ENCODE data around the gene SMCR8.
"Not testable (repeated sequence)": the region's sequence is repeated elsewhere in the genome, so short reads cannot be mapped to it uniquely, and the experiment has no call there.

The SMCR8 gene

GRCh38 chr17:18318117-18318516, 3.0 kb downstream of the SMCR8 start:
- no peak for DNase-seq

GRCh38 chr17:18318771-18319450, 3.8 kb downstream of the SMCR8 start:
- DNase-seq: no peak

GRCh38 chr17:18319604-18320256, 4.6 kb downstream of the SMCR8 start:
- DNase-seq: no peak

GRCh38 chr17:18320301-18320700, 5.2 kb downstream of the SMCR8 start:
- DNase-seq: no peak

GRCh38 chr17:18321309-18321708, 6.2 kb downstream of the SMCR8 start:
- DNase-seq: no peak

- DNase-seq: no peak
Observed at GRCh38 chr17:18322522-18322921, 7.4 kb downstream of the SMCR8 start.

- no peak for DNase-seq
Observed at GRCh38 chr17:18323007-18323406, 7.9 kb downstream of the SMCR8 start.

GRCh38 chr17:18323507-18324139, 8.5 kb downstream of the SMCR8 start:
- no peak for DNase-seq

- DNase-seq: no peak
Observed at GRCh38 chr17:18324140-18325050, 9.3 kb downstream of the SMCR8 start.

GRCh38 chr17:18326039-18326438, 10.9 kb downstream of the SMCR8 start:
- DNase-seq: no peak

- no peak for DNase-seq
Observed at GRCh38 chr17:18326572-18326971, 11.5 kb downstream of the SMCR8 start.

GRCh38 chr17:18327093-18327492, 12.0 kb downstream of the SMCR8 start:
- no peak for DNase-seq

- no peak for DNase-seq
Observed at GRCh38 chr17:18327556-18327955, 12.5 kb downstream of the SMCR8 start.

- no peak for DNase-seq
Observed at GRCh38 chr17:18328643-18329204, 13.6 kb downstream of the SMCR8 start.

GRCh38 chr17:18331879-18332278, 16.8 kb downstream of the SMCR8 start:
- no peak for DNase-seq

GRCh38 chr17:18332909-18333489, 17.9 kb downstream of the SMCR8 start:
- DNase-seq: no peak

- not testable (repeated sequence) for DNase-seq
Observed at GRCh38 chr17:18338158-18338557, 23.1 kb downstream of the SMCR8 start.

- no peak for DNase-seq
Observed at GRCh38 chr17:18339933-18340332, 24.8 kb downstream of the SMCR8 start.

- no peak for DNase-seq
Observed at GRCh38 chr17:18344021-18344420, 28.9 kb downstream of the SMCR8 start.

GRCh38 chr17:18353541-18353940, 38.4 kb downstream of the SMCR8 start:
- no peak for DNase-seq

- DNase-seq: no peak
Observed at GRCh38 chr17:18356624-18357023, 41.5 kb downstream of the SMCR8 start.

- no peak for DNase-seq
Observed at GRCh38 chr17:18360518-18360917, 45.4 kb downstream of the SMCR8 start.
